ENCODE data around the gene LRRC74B. TPM values are rescaled to one million over a fixed set of nuclear protein-coding genes. Genes with fewer than 3 reads are reported as not detected.
"Not testable (repeated sequence)": the region's sequence is repeated elsewhere in the genome, so short reads cannot be mapped to it uniquely, and the experiment has no call there.

LRRC74B gene
- total RNA-seq, 5 donors from 2014 or later (not counting 1 experiment from before 2014, with no cell fraction given) = 0.16 to 0.25 TPM; not detected in 3

DNA sequence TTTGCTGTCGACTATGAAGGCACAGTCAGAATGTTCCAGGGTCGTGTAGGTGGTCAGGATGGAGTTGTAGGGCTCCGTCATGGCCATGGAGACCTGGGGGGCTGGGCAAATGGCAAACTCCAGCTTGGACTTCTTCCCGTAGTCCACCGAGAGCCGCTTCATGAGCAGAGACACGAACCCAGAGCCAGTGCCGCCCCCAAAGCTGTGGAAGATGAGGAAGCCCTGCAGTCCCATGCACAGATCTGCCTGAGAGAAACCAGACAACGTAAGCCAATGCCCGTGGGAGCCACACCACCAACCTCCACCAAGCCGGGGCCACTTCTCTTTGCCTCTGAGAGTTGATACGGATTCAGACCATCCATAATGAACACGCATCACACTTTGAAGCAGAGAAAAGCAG lies 36.5 kb upstream of the LRRC74B start:
- H3K27me3 ChIP-seq (replicated peaks in 1 of 2; ENCODE audit: control insufficient read depth in 2 of 2, extremely low read depth in 1 of 2, insufficient read depth in 2 of 2, low read length in 1 of 2); ATAC-seq (replicated peaks in 1 of 4); H3K27ac Mint-ChIP-seq; H3K4me1 ChIP-seq (ENCODE audit: control insufficient read depth in 1 of 2, extremely low read depth in 1 of 2, insufficient read depth in 2 of 2, low read length in 2 of 2); H3K4me3 ChIP-seq (ENCODE audit: control insufficient read depth in 1 of 2, extremely low read depth in 1 of 2, low read length in 1 of 2); H3K4me3 Mint-ChIP-seq; H3K36me3 Mint-ChIP-seq; H3K9me3 ChIP-seq; H3K4me1 Mint-ChIP-seq; DNase-seq; POLR2A ChIA-PET; H3K9me3 Mint-ChIP-seq; H3K27me3 Mint-ChIP-seq; H3K36me3 ChIP-seq (ENCODE audit: control insufficient read depth in 2 of 2, extremely low read depth in 1 of 2, insufficient read depth in 1 of 2, low read length in 1 of 2); H3K27ac ChIP-seq (ENCODE audit: low read length): not testable (repeated sequence)
- 85% methylated on average over 12 of the region's 13 CpGs for WGBS (ENCODE audit: insufficient coverage)
- CTCF ChIA-PET = interaction anchor here in 1 of 2 donors (0.5 kb wide), 1 partner anchor 69 kb away, joined by 4 read pairs; no protein-coding TSS in a partner anchor

DNA sequence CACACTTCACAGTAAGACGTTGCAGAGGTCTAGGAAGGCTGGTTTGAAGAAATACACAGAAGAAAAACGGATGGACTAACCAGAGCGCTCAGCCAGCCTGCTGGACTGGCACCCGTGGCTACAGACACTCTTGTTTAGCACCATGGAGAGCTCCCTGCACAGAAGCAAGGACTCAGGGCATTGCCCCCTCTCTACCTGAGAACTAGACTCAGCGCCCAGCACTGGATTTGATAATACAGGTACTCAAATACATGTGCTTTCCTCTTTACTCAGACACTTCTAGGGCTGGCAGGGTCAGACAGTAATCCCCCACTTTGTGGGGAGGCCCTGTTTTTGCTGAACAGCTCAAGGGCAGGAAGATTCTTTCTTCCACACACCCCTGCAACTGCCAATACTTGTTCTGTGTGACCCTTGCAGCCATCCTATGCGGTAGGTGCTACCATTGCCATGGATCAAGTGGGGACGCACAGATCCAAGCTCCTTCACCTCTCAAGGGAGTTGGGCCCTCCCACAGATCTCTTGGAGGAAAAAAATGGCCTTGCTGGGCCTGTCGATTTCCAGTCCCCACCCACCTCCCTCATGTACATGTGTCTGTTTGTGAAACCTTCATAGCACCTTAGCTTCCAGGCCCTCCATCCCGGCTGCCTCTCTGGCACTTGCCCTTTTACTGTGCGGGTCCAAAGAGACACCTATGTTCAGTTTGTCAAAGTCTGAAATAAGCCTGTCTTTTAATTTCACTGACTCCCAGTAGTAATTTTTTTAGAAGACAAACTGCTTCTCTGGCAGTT lies 35.9 kb upstream of the LRRC74B start:
- H3K9me3 Mint-ChIP-seq = no peaks in the 10 kb centered on the region
- no peaks in the 10 kb centered on the region for H3K27me3 Mint-ChIP-seq
- ATAC-seq (replicated peaks in 1 of 4) (no peak), DNase-seq (peak in 6 of 35 experiments; percentile 16 to 55 (median 24))
- H3K4me3 ChIP-seq (ENCODE audit: control insufficient read depth in 1 of 2, extremely low read depth in 1 of 2, low read length in 1 of 2) = no peak overlapping the region
- H3K27me3 ChIP-seq (replicated peaks in 1 of 2; ENCODE audit: control insufficient read depth in 2 of 2, extremely low read depth in 1 of 2, insufficient read depth in 2 of 2, low read length in 1 of 2) = no peaks in the 10 kb centered on the region
- CTCF ChIA-PET = interaction anchor here in 1 of 2 donors (0.5 kb wide), 1 partner anchor 70 kb away, joined by 4 read pairs; no protein-coding TSS in a partner anchor
- no peak overlapping the region for H3K27ac ChIP-seq (ENCODE audit: low read length)
- WGBS (ENCODE audit: insufficient coverage) = 71% methylated on average over 10 of the region's 10 CpGs
- no peaks in the 10 kb centered on the region for H3K36me3 ChIP-seq (ENCODE audit: control insufficient read depth in 2 of 2, extremely low read depth in 1 of 2, insufficient read depth in 1 of 2, low read length in 1 of 2)
- no peak overlapping the region for H3K4me3 Mint-ChIP-seq
- POLR2A ChIA-PET = no interaction called here
- H3K4me1 ChIP-seq (ENCODE audit: control insufficient read depth in 1 of 2, extremely low read depth in 1 of 2, insufficient read depth in 2 of 2, low read length in 2 of 2) = peaks cover 6 to 13% of the 10 kb centered on the region in 2 experiments
- no peaks in the 10 kb centered on the region for H3K9me3 ChIP-seq
- H3K4me1 Mint-ChIP-seq = peaks cover 12 to 15% (median 14%) of the 10 kb centered on the region in 3 donors
- no peaks in the 10 kb centered on the region for H3K36me3 Mint-ChIP-seq
- H3K27ac Mint-ChIP-seq = no peak overlapping the region

DNA sequence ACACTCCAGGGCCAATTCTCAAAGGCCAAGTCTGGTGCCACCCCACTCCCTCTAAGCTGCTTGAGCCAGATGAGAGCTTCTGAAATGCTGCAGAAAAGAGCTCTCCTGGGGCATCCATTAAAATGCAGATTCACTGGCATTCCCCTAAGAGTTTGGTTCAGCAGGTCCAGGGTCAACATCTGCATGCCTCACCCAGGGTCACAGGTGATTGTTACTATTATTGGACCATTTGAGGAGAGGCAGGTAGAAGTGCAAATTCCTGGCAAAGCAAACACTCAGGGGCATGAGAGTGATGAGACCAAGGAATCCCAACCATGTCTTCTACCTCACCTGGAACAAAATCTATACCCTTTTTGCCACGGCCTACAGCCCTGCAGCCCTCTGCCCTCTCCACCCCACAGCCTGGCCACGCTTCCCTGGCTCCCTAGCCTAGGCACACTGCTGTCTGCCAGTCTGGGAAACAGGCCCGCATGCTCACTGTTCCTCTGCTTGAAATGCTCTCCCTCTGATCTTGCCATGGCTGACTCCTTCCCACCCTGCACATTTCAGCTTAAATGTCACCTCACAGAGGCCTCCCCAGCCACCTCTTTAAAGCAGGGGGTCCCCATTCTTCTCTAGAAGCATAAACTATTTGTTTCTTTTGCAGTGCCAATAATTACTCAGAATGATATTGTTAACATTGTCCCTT lies 35.2 kb upstream of the LRRC74B start:
- no peak for DNase-seq
- 84% methylated on average over 3 of the region's 3 CpGs for WGBS (ENCODE audit: insufficient coverage)
- no peaks in the 10 kb centered on the region for H3K36me3 ChIP-seq (ENCODE audit: control insufficient read depth in 2 of 2, extremely low read depth in 1 of 2, insufficient read depth in 1 of 2, low read length in 1 of 2)
- Mint-ChIP-seq H3K4me1 (peaks cover 16 to 22% (median 22%) of the 10 kb centered on the region in 3 donors), H3K4me3 (no peak overlapping the region), H3K9me3 (no peaks in the 10 kb centered on the region), H3K27ac (no peak overlapping the region), H3K27me3 (no peaks in the 10 kb centered on the region), H3K36me3 (no peaks in the 10 kb centered on the region)
- no peak for ATAC-seq (replicated peaks in 1 of 4)
- no peak overlapping the region for H3K27ac ChIP-seq (ENCODE audit: low read length)
- ChIA-PET CTCF (no interaction called here), POLR2A (no interaction called here)
- peaks cover 8 to 21% of the 10 kb centered on the region in 2 experiments for H3K4me1 ChIP-seq (ENCODE audit: control insufficient read depth in 1 of 2, extremely low read depth in 1 of 2, insufficient read depth in 2 of 2, low read length in 2 of 2)
- no peaks in the 10 kb centered on the region for H3K27me3 ChIP-seq (replicated peaks in 1 of 2; ENCODE audit: control insufficient read depth in 2 of 2, extremely low read depth in 1 of 2, insufficient read depth in 2 of 2, low read length in 1 of 2)
- no peak overlapping the region for H3K4me3 ChIP-seq (ENCODE audit: control insufficient read depth in 1 of 2, extremely low read depth in 1 of 2, low read length in 1 of 2)
- H3K9me3 ChIP-seq = no peaks in the 10 kb centered on the region

DNA sequence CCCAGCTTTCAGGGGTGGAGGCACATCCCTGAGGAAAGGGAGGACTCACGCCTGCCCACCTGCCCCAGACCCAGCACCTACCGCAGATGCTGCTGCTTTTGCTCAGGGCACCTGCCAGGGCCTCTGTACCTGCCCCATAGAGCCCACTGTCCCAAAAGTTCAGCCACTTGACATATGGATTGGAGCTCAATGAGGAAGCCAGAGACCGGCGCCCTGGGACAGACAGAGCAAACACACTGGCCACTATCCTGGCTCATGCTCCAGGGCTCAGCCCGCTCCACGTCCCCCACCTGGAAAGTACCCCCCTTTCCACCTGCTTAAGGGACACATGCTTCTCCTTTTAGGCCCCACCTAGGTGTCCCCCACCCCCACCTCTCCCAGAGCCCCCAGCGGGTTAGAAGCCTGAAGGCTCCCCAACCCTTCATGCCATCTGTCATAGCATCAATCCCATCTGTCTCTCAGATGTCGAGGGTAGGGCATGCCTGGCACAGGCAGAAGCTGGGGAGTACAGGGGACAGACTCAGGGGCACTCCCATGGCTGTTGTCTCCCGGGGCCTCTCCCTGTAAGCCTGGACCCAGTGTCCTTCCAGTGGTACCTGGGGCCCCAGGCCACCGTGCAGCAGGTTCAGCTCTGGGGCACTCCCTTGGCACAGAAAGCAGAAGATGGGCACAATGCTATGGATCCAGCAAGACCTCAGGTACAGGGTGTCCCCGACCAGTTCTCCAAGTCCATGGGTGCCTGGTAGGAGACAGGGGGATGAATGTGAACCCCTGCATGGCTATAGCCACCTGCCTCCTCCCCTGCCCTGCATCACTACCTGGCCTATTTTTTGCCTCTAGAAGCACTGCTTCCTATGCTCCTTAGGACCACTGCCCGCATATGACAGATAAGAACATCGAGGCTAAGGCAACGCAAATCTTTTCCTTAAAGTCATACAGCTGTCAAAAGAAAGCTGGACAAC lies 33.0 kb upstream of the LRRC74B start:
- Mint-ChIP-seq H3K27me3 (no peaks in the 10 kb centered on the region), H3K4me3 (peak overlapping the region; percentile 68 to 87 (median 69)), H3K9me3 (no peaks in the 10 kb centered on the region), H3K4me1 (peaks cover 16 to 34% (median 26%) of the 10 kb centered on the region in 3 donors), H3K36me3 (no peaks in the 10 kb centered on the region), H3K27ac (peak overlapping the region; percentile 67 to 68)
- H3K4me3 ChIP-seq (ENCODE audit: control insufficient read depth in 1 of 2, extremely low read depth in 1 of 2, low read length in 1 of 2) = no peak overlapping the region
- H3K27me3 ChIP-seq (replicated peaks in 1 of 2; ENCODE audit: control insufficient read depth in 2 of 2, extremely low read depth in 1 of 2, insufficient read depth in 2 of 2, low read length in 1 of 2) = peaks cover 0 to 4% of the 10 kb centered on the region in 2 experiments
- ATAC-seq (replicated peaks in 1 of 4) (no peak), DNase-seq (no peak)
- ChIA-PET CTCF (interaction anchor here in 1 of 2 donors (0.9 kb wide), 1 partner anchor 10 kb away, joined by 3 read pairs; the partner anchor contains the start of gene THAP7), POLR2A (interaction anchor here in 1 of 2 donors (0.7 kb wide), 1 partner anchor 707 kb away, joined by 15 read pairs; no protein-coding TSS in a partner anchor)
- no peaks in the 10 kb centered on the region for H3K36me3 ChIP-seq (ENCODE audit: control insufficient read depth in 2 of 2, extremely low read depth in 1 of 2, insufficient read depth in 1 of 2, low read length in 1 of 2)
- H3K27ac ChIP-seq (ENCODE audit: low read length) = peak overlapping the region; percentile 79
- H3K4me1 ChIP-seq (ENCODE audit: control insufficient read depth in 1 of 2, extremely low read depth in 1 of 2, insufficient read depth in 2 of 2, low read length in 2 of 2) = peaks cover 8 to 25% of the 10 kb centered on the region in 2 experiments
- no peaks in the 10 kb centered on the region for H3K9me3 ChIP-seq
- 94% methylated on average over 12 of the region's 14 CpGs for whole genome bisulfite sequencing (ENCODE audit: insufficient coverage)

DNA sequence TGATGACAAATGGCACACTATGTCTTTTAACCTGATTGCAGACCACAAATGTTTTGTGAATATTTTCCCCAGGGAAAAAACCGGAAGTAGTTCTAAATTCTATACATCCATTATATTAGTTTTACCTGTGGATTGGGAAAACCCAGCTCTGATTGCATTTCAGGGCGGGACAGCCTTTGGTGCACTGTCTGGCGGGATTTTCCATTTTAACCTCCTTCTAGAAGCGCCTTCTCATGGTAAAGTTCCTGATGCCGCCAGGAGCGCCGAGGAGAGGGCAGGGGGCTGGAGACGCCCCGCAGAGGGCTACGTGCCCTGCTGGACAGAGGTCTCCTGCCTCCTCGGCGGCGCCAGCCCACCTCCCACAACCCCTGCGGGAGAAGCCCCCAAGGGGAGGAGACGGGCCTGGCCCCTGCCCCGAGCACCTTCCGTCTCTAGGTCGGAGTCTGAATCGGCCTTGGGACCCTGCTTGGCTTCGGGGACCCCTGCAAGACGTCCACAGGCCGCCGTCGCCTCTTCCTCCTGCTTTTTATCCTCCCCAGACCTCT lies 32.0 kb upstream of the LRRC74B start:
- Mint-ChIP-seq H3K4me3 (peak overlapping the region; percentile 81 to 87 (median 81)), H3K36me3 (no peaks in the 10 kb centered on the region), H3K9me3 (no peaks in the 10 kb centered on the region), H3K27me3 (no peaks in the 10 kb centered on the region), H3K4me1 (peaks cover 16 to 34% (median 26%) of the 10 kb centered on the region in 3 donors), H3K27ac (peak overlapping the region; percentile 82 to 93)
- ChIA-PET CTCF (interaction anchor here in 1 of 2 donors (0.9 kb wide), 1 partner anchor 11 kb away, joined by 3 read pairs; the partner anchor contains the start of gene THAP7), POLR2A (no interaction called here)
- DNase-seq (peak in 1 of 35 experiments; percentile 34), ATAC-seq (replicated peaks in 1 of 4) (peak in 2 of 4 experiments; percentile 6 to 10)
- no peaks in the 10 kb centered on the region for H3K9me3 ChIP-seq
- peak overlapping the region; percentile 51 to 75 for H3K4me3 ChIP-seq (ENCODE audit: control insufficient read depth in 1 of 2, extremely low read depth in 1 of 2, low read length in 1 of 2)
- H3K36me3 ChIP-seq (ENCODE audit: control insufficient read depth in 2 of 2, extremely low read depth in 1 of 2, insufficient read depth in 1 of 2, low read length in 1 of 2) = no peaks in the 10 kb centered on the region
- 20% methylated on average over 6 of the region's 24 CpGs for whole genome bisulfite sequencing (ENCODE audit: insufficient coverage)
- peak overlapping the region; percentile 79 for H3K27ac ChIP-seq (ENCODE audit: low read length)
- peaks cover 8 to 25% of the 10 kb centered on the region in 2 experiments for H3K4me1 ChIP-seq (ENCODE audit: control insufficient read depth in 1 of 2, extremely low read depth in 1 of 2, insufficient read depth in 2 of 2, low read length in 2 of 2)
- peaks cover 0 to 4% of the 10 kb centered on the region in 2 experiments for H3K27me3 ChIP-seq (replicated peaks in 1 of 2; ENCODE audit: control insufficient read depth in 2 of 2, extremely low read depth in 1 of 2, insufficient read depth in 2 of 2, low read length in 1 of 2)
